Hematopoietic multipotent progenitor cell treated with erythropoietin and hydrocortisone succinate and interleukin-3 and kit ligand, for 15 days (in vitro differentiated cells): ENCODE data around the gene TOP2B.

Experiments
- DNase-seq: peaks from one replicate; pipeline ENCODE4 v3.0.0-alpha.2; 2015; ENCODE audit warnings: low spot score

TOP2B gene

GRCh38 chr3:25665315-25666280 lies 891 bp upstream of the TOP2B start:
- DNase-seq = peak; percentile 27

DNA sequence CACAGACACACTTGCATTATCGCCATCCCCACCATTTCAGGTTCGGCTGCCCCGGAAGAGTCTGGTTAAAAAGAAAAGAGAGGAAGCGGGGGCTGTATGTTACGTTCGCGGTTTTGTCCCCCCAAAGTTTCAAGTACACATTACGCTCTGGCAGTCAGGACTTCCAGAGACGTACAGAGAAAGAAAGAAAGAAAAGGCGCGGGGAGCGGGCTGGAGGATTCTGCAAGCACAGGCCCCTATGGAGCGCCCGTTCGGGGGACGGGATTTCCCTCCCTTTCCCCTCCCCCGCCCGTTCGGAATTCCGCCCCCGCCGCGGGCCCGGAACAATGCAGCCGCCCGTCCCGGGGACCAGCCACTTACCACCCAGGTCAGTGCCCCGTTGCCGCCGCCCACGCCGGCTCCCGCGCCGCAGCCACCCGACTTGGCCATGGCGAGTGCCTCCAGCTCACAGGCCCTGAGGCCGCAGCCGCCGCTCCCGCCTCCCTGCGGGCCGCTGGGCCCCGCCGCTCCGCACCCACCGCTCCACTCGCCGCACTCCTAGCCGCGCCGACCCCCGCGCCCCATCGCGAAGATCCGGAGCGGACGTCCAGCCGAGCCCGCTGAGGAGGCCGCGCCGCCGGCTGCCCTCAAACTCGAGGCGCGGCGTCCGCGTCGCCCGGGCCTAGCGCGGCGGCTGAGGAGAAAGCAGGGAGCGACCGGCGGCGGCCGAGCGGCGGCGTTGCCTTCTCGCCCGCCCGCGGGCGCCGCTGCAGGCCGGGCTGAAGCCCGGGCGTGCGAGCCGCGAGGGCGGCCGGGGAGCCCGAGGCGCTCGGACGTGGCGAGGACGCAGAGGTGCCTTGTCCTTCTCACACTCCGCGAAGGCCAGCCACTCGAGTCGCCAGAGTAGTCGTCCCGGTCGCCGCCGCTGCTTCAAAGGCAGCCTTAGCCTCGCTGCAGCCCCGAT lies 567 bp downstream of the TOP2B start:
- peak; percentile 43 for DNase-seq

DNA sequence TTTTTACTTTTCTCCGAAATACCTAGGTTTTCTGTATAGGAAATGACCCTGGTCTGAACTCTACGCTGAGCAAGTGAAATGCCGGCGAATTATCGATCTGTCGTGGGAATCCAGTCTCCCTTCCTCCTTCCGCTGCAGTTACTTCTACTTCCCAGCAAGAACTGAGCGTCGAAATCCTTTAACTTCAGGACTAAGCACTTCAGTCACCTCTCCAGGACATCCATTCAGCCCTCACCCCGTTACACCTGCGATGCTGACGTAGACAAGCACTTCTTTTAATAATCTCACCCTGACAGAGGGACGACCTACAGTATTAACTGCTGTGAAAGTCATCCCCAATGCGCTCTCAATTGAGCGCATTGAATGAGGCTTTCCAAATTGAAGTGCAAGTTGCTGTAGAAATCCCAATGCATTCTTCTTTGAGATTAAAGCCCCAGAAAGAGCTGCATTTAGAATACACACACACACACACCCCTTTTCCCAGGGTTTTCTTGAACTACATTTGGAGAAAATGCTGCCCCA lies 1.3 kb downstream of the TOP2B start:
- peak; percentile 41 for DNase-seq

GRCh38 chr3:25662736-25663320 lies 1.9 kb downstream of the TOP2B start:
- peak; percentile 24 for DNase-seq

DNA sequence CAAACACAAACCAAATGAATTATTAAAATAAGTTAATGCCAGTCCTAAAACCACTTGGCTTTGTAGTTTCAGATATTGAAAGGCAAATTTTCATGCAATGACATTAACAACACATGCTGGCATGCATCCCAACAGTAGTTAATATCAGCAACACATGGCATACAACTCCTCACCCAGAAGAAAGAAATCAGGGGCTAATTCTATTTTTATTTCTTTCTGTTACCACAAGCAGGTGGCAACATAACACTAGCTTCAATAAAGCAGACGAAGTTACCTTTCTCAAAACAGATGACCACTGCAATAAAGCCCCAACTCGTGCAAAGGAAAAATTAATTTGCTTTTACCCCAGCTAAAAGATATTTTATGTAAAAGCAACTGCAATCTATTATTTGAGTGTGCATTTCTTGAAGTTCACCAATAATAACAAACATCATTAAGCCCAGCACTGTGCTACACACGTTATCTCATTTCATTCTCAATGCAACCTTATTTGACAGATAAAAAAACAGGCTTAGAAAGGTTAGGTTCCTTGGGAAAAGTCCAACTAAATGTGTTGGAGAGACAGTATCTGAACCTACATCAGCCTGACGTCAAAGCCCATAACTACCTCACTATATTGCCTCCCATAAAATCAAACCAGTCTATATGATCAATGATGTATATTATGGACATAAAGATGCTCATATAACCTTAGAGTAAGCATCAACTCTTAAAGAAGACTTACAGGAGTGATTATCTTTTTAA lies 2.8 kb downstream of the TOP2B start:
- DNase-seq = peak; percentile 26

DNA sequence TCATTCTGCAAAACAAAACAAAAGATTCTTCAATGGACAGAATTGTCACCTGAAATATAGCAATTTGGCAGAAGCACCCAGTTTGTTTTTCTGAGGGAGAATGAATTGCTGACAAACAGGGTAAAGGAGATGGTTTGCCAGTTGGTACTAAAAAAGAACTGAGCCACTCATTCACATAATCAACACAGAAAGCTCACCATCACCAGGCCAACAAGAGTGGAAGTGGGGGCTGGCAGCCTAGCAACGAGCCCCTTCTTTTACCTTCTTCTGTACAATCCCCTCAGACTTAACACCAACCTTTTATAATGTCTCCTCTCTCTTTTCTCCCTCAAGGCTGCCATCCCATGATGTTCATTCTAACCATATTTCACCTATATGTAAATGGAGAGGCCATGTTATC lies 5.9 kb downstream of the TOP2B start:
- no peak for DNase-seq

DNA sequence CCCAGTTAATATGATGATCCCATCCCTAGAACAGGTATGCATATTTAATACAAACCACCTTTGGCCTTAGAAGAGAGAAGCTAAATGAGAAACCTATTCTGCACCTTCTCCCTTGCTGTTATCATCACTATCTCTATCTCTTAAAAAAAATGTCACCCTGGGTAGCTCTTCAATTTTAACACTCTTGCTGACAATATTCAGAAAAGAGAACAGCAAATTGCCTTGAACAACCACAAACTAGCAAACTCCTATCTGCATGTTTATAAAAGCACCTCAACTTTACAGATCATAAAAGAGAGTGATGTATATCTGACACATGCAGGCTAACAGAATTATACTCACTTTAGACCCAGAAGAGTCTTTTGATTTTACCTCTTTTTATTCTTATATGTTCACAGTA lies 7.4 kb downstream of the TOP2B start:
- DNase-seq = no peak

- no peak for DNase-seq
Measured at GRCh38 chr3:25655659-25656058, 9.0 kb downstream of the TOP2B start.

DNA sequence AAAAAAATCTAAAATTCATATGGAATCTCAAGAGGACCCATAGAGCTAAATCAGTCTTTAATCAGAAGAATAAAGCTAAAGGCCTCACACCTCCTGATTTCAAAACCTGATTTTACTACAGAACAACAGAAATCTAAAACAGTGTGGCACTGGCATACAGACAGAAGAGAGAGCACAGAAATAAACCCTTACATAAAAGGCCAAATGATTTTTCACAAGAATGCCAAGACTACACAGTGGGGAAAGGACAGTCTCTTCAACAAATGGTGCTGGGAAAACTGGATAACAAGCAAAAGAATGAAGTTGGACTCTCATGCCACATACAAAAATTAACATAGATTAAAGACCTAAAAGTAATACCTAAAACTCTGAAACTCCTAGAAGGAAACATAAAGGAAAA lies 10.1 kb downstream of the TOP2B start:
- DNase-seq = no peak

GRCh38 chr3:25653322-25653721 lies 11.4 kb downstream of the TOP2B start:
- no peak for DNase-seq

- no peak for DNase-seq
Measured at GRCh38 chr3:25652921-25653320, 11.8 kb downstream of the TOP2B start.

DNA sequence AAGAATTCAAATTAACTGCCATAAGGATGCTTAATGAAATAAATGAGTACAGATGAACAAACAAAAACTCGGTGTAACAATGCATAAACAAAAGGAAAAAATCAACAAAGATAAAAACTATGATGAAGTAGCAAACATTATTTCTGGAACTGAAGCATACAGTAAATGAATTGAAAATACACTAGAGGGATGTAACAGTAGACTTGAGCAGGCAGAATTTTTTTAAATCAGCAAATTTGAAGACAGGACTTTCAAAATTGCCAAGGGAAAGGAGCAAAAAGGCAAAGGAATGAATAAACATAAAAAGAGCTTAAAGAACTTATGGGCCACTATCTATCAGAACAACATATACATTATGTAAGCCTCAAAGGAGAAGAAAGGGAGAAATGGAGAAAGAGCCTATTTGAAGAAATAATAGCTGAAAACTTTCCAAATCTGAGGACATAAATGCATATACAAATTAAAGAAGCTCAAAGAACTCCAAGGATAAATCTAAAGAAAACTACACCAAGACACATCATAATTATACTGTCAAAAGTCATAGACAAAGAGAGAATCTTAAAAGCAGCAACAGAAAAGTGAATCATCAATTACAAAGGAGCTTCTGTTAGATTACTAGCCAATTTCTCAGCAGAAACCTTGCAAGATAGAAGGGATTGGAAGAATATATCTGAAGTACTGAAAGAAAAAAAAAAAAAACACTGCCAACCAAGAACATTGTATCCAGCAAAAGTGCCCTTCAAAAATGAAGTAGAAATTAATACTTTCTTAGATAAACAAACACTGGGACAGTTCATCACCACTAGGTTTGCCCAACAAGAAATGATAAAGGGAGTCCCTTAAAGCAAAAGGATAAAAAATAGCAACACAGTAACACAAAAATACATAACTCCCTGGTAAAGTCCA lies 15.5 kb downstream of the TOP2B start:
- DNase-seq = no peak

GRCh38 chr3:25648107-25648535 lies 16.6 kb downstream of the TOP2B start:
- peak; percentile 88 for DNase-seq

DNA sequence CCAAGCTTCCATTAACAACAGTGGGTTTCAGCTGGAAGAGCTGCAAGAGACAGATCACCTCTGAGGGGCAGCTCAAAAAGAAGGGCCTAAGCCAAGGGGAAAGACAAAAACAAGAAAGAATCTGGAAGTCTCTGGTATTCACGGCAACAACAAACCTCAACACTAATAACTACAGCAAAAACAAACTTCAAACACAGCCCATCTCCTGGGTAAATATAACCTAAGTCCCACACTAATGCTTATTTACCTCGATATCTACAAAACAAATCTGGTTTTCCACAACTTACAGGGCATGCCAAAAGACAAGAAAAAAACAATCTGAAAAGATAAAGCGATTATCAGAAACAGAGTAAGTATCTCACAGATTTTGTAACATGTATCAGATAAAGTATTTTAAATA lies 29.7 kb downstream of the TOP2B start:
- no peak for DNase-seq

DNA sequence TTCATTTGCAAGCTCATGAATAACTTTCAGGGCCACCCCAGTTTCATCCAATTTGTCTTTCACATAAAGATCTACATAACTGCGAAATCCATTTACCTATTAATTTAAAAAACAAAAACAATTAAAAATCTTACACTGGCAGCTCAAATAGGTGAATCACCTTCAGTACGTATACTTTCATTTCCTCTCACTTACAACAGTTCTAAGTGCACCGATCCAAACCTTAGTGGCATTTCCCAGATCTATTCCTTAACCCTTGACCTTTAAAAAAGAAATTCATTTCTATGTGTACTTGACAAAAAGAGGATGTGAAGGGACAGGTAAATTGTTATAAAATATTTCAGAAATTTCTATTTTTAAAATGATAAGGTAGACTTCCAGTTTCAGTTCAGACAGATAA lies 30.8 kb downstream of the TOP2B start:
- no peak for DNase-seq

DNA sequence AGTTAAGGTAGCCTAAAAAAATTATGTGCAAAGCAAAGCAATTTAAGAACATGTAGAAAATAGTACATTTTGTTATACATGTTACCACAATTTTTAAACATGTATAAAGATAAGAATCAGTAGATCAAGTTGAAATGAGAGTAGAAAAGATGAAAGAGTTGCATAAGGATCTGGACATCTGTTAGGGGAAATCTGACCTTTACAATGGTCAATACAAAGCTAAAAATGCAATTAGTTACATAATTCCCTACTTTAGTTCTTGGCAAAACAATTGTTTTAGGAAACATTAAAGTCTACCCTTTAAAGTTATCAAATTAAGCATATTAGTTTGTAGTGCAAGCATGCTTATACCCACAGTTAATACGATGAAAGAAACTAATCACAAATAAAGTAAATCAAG lies 32.7 kb downstream of the TOP2B start:
- DNase-seq = no peak

- no peak for DNase-seq
Measured at GRCh38 chr3:25621087-25621486, 43.6 kb downstream of the TOP2B start.

DNA sequence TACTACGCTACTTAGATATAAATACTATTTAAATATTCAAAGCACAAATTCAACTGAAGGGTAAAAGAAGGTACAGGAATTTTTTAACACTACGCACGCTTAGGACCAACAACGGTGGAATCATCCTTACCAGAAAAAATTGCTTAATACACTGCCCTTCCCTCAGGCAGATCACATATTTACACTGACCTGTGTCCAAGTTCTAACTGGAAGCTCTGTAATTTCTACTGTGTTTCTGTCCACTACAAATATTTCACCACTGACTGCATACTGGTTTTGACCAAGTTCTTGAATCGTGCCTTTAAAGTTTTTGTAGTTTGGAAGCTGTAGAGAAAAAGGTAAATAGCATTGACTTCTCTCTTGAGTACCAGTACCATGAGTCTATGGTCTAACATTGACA lies 44.2 kb downstream of the TOP2B start:
- DNase-seq = no peak

- DNase-seq = no peak
Measured at GRCh38 chr3:25619382-25619781, 45.3 kb downstream of the TOP2B start.

DNA sequence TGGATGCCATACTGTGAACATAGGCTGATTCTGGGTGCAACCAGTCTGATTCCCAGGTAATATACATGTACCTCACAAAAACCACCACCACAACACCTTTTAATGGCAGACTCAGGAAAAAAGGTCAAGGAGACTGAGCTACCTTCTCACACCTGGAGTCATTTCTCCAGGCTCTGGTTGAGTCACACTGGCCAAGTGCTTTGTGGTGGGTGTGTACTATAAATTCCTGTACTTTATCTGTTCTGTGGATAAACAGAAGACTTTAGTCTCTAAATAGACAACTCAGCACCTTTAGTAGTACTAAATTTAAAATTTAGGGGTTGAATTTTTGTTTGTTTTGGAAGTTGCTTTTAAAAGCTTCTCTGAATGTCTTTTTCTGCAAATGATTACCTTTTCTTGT lies 46.7 kb downstream of the TOP2B start:
- DNase-seq = no peak
